GM21619 (cell line): ENCODE measurements around the gene CIITA.

Experiments used
- ATAC-seq: cut with Tn5 transposase; IDR thresholded peaks from one replicate; pipeline ENCODE4 v1.9.1; 2021; ENCODE audit not compliant: unreplicated experiment

CIITA gene

DNA sequence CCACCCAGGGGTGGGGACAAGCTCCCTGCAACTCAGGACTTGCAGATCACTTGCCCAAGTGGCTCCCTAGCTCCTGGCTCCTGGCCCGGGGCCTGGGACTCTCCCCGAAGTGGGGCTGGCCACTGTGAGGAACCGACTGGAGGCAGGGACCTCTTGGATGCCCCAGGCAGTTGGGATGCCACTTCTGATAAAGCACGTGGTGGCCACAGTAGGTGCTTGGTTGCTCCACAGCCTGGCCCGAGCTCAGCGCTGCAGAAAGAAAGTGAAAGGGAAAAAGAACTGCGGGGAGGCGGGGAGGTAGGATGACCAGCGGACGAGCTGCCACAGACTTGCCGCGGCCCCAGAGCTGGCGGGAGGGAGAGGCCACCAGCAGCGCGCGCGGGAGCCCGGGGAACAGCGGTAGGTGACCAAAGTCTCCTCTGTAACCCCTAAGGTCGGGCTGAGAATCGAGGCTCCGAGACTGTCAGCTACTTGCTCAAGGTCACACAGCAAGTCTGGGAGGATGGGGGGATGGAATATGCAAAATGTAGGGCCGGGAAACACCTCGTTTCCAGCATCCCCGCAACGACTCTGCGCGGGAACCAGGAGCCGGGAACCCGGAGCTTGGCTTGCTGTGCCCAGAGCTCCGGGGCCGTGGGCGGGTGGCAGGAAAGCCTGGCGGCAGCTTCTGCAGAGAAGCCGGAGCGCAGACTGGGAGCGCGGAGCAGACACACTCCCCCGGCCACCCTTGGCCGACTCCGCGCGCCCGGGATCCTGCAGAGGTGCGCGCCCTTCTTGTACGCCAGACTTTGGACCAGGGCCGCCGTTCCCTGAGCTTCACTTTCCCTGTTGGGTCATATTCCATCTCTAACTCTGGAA, 1.9 kb downstream of the CIITA start:
- peak; percentile 22 for ATAC-seq

DNA sequence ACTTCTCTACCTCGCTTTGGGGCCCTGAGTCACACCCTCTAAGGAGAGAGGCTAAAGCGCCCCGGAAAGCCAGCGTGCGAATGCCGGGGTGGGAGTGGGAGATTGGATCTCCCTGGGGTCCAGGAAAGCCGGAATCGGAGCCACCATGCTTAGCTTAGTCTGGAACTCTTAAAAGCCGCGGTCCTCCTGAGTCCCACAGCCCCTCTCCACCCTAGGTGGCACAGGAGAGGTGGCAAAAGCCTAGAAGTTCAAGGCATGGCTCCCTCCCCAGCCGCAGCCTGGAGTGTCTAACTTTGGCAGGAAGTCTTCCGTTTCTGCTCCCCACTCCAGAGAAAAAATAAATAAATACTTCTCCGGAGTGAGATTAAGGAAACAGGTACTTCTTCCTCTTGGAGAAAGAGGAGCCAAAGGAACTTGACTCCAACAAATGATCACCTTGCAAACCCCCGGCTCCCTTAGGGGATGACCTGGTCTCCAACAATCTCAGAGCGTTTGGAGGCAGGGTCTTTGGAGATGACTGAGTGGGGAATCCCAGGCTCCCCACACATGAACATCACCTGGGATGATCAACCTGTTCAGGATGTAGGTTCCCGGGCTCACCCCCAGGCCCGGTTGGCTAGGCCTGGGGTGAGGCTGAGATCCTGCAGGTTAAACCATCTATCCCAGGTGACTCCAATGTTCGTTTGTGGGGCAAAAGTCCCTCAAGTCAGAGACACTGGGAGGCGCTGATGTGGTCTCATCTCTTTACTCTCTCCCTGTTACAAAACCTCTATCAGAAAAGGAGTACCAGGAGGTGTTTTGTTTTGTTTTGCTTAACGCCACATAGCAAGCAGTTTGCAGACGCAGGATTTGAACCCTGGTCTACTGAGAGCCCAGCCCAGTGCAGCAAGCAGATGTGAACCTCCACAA, 2.9 kb downstream of the CIITA start:
- no peak for ATAC-seq

DNA sequence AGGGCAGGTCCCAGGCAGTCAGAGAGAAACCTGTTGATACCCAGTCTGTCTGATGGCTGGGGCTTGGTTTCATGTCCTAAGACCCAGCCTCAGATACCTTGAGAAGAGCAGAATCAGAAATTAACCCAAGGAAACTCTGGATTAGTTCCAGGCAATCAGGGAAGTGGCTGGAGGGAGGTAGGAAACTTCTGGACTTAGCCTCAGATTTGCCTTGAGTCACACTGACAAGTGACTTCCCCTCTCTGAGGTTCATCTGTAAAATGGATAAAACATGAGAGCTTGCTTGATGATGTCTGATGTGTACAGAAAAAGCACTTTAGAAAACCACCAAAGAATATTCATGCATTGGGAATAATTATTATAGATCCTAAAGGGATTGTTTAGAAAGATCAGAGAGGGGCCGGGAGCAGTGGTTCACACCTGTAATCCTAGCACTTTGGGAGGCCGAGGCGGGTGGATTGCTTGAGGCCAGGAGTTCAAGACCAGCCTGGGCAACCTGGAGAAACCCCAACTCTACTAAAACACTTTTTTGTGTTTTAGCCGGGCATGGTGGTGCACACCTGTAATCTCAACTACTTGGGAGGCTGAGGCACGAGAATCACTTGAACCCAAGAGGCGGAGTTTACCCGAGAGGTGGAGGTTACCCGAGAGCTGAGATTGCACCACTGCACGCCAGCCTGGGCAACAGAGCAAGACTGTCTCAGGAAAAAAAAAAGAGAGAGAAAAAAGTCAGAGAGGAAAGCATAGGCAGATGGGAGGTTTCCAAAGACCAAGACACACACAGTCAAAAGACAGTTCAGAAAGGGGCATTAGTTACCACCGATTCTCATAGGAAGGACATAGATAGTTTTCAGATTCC, 3.8 kb downstream of the CIITA start:
- no peak for ATAC-seq

DNA sequence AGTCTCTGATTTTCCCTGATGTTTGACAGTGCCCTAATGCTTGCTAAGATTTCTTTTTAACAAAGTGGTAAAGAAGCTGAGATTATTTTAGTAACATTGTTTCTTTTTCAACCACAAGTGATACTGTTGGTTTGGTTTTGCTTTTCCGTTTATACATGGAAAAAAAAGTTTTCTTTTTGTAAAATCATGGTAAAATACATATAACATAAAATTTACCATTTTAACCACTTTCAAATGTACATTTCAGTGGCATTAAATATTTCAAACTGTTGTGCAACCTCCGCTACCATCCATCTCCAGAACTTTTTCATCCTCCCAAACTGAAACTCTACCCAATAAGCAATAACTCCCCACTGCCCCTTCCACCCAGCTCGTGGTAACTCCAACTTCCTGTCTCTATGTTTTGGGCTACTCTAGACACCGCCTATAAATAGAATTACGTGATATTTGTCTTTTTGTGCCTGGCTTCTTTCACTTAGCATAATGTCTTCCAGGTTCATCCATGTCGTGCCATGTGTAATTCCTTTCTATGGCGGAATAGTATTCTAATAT, 4.6 kb downstream of the CIITA start:
- no peak for ATAC-seq

DNA sequence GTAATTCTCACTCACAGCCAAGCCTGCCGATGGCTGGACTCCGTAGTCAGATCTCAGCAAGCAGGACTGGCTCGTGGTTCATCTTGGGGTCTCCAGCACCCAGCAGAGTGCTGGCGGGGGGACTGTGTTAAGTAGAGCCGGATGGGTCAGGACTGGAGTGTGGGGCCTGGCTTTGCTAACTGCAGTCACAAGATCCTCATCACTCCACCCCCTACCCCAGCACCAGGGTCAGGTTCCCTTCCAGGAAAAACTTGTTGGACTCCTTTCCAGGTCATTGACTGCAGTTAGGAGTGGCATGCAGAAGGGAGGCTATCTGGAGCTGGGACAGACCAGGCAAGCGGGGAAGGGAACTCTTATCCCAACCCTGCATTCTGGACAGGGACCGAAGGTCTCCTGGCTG, 6.0 kb downstream of the CIITA start:
- no peak for ATAC-seq

DNA sequence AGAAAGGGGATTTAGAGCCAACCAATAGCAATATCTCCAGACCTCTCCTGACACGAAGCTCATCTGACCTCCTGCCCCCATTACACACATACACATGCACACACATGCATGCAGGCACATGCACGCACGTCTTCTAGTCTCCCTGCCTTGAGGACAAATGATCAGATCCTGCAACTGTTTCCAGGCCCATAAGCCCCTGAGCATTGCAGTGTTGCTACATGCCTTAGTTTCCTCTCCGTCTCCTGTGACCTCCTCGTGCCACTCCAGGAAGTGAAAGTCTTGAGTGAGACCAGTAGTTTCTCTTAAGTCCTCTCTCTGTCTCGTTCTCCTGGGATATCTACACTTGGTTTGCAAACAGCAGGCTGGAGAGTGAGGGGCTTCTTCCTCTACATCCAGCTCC, 8.2 kb downstream of the CIITA start:
- ATAC-seq: no peak

DNA sequence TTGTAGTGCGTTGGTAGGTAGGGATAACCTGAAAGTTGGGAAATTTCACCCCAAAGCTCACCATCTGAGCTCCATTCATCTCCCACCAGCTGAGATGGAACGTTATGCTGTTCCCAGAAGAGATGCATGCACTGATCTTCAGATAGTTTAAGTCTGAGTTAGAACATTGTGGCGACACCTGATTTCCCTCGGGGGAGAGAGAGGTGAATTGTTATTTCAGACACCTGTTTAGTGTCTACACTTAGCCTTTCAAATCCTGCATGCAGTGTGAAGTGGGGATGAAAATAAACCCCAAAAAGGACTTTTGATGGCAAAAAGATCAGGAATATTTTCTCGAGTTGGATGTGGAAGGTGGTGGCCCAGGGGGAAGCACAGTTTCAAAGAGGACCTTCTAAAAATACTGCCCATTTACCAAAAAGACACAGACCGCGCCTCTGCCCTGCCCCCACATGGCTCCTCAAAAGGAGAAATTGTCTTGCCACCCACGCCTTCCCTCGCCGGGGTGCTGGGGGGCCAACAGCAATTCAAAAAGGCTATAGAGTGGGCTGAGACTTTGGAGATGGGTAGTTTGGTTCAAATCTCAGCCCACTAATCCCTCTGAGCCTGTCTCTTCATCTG, 11.4 kb downstream of the CIITA start:
- no peak for ATAC-seq

DNA sequence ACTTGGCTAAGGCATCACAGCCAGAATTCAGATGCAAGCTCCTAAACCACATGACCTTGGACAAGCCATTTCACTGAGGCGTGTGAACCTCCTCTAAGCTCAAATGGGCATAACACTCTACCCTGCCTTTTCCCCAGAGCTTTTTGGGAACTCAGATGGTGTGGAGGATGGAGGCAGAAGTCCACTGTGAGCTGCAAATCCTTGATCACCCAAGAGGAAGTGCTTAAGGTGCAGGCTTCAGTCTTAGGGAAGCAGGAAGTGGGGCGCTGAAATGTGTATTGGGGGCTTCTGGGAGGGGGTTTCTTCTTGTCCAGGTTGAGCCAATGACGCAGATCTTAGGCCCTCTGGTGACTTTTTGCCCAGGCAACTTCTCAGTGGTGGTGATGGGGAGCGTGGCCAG, 12.9 kb downstream of the CIITA start:
- no peak for ATAC-seq

DNA sequence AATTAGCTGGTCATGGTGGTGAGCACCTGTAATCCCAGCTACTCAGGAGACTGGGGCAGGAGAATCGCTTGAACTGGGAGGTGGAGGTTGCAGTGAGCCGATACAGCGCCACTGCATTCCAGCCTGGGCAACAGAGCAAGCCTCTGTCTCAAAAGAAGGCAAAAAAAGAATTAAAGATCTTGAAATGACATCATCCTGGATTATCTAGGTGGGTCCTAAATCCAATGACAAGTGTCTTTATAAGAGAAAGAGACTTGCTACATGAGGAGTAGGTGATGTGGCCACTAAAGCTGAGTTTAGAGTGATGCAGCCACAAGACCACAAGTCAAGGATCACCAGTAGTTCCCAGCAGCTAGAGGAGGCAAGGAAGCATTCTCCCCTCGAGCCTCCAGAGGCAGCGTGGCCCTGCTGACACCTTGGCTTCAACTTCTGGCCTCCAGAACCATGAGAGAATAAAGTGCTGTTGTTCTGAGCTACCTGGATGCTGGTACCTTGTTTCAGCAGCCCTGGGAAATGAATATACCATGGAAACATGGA, 15.8 kb downstream of the CIITA start:
- no peak for ATAC-seq

DNA sequence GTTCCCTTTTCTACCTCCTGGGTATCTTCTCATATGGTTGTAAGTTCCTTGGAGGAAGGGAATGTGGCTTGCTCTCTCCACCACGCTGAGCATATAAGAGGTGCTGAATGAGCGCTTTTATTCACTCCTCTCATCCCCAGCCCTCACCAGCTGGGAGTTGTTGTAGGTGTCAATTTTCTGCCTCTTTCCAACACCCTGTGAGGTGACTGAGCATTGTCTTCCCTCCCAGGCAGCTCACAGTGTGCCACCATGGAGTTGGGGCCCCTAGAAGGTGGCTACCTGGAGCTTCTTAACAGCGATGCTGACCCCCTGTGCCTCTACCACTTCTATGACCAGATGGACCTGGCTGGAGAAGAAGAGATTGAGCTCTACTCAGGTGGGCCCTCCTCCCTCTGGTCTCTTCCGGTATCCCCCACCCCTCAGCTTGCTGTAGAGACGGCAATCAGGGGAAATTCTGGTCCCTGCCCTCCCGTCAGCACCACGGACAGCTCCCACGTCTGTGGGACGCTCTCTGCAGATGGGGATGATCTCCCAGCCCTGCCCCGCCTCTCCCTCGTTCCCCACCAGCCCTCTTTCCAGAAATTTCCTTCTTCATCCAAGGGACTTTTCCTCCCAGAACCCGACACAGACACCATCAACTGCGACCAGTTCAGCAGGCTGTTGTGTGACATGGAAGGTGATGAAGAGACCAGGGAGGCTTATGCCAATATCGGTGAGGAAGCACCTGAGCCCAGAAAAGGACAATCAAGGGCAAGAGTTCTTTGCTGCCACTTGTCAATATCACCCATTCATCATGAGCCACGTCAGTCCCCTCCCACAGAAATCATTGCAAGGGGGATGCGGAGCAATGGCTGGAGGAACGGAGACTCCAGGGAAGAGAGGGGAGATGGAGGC, 18.3 kb downstream of the CIITA start:
- no peak for ATAC-seq

DNA sequence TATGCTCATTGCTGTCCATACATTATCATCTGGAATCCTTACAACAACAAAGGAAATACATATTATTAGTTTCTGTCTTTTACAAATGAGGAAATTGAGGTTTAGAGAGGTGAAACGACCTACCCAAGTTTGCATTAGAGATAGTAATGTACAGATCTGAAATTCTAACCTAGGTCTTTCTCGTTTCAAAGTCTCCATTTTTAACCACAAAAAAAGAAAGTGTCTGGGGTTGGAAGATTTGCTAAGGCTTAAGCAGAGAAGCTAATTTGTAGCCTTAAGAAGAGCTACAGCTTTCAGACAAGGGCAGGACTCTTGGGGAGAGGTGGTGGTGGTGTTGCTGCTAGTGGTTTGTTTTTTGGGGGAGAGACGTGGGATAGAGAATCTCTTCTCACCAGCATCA, 19.2 kb downstream of the CIITA start:
- no peak for ATAC-seq

DNA sequence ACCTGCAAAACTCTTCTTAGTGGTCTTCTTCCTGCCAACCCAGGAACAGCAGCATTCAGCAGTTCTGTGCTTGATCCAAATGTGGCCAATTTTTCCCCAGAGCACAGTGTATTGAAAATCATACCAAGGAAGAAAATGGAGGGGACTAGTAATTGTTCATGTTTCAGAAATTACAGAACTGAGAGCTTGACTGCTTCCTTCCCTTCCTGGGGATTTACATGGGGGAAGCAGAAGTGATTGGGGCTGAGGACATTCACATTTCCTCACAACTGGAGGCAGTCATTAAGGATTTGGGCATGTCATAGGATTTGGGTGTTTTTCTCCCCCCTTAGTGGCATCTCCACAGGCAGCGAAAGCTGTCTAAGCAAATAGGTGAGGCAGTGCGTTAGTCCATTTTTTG, 19.7 kb downstream of the CIITA start:
- no peak for ATAC-seq

DNA sequence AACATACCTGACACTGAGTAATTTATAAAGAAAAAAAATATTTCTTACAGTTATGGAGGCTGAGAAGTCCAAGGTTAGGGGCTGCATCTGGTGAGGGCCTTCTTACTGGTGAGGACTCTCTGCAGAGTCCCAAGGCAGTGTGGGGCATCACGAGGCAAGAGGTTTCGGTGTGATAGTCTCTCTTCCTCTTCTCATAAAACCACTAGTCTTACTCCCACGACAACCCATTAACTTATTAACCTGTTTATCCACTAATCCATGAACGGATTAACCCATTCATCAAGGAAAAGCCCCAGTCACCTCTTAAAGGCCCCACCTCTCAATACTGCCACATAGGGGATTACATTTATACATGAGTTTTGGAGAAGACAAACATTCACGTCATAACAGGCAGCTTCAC, 20.1 kb downstream of the CIITA start:
- ATAC-seq: peak; percentile 66

DNA sequence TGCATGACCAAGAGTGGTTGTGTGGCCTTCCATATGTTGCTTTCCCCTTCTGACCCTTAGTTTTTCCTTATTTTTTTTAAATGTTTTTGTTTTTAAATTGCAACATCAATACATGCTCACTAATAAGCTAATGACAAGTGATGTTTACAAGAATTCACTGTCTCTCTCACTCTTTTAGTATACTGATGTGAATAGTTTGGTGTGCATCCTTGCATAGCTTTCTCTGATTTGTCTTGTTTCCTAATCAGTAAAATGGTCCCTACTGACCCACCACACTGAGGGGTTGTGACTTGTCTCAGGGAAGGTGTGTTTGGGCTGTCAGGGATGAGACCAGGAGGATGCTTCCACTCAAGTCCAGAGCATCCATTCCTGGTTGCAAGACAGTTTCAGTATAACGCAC, 26.0 kb downstream of the CIITA start:
- no peak for ATAC-seq

DNA sequence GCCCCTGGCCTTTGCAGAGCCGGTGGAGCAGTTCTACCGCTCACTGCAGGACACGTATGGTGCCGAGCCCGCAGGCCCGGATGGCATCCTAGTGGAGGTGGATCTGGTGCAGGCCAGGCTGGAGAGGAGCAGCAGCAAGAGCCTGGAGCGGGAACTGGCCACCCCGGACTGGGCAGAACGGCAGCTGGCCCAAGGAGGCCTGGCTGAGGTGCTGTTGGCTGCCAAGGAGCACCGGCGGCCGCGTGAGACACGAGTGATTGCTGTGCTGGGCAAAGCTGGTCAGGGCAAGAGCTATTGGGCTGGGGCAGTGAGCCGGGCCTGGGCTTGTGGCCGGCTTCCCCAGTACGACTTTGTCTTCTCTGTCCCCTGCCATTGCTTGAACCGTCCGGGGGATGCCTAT, 29.5 kb downstream of the CIITA start:
- ATAC-seq: no peak

DNA sequence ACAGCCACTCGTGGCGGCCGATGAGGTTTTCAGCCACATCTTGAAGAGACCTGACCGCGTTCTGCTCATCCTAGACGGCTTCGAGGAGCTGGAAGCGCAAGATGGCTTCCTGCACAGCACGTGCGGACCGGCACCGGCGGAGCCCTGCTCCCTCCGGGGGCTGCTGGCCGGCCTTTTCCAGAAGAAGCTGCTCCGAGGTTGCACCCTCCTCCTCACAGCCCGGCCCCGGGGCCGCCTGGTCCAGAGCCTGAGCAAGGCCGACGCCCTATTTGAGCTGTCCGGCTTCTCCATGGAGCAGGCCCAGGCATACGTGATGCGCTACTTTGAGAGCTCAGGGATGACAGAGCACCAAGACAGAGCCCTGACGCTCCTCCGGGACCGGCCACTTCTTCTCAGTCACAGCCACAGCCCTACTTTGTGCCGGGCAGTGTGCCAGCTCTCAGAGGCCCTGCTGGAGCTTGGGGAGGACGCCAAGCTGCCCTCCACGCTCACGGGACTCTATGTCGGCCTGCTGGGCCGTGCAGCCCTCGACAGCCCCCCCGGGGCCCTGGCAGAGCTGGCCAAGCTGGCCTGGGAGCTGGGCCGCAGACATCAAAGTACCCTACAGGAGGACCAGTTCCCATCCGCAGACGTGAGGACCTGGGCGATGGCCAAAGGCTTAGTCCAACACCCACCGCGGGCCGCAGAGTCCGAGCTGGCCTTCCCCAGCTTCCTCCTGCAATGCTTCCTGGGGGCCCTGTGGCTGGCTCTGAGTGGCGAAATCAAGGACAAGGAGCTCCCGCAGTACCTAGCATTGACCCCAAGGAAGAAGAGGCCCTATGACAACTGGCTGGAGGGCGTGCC, 30.1 kb downstream of the CIITA start:
- ATAC-seq: no peak

DNA sequence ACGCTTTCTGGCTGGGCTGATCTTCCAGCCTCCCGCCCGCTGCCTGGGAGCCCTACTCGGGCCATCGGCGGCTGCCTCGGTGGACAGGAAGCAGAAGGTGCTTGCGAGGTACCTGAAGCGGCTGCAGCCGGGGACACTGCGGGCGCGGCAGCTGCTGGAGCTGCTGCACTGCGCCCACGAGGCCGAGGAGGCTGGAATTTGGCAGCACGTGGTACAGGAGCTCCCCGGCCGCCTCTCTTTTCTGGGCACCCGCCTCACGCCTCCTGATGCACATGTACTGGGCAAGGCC, 30.7 kb downstream of the CIITA start:
- no peak for ATAC-seq

DNA sequence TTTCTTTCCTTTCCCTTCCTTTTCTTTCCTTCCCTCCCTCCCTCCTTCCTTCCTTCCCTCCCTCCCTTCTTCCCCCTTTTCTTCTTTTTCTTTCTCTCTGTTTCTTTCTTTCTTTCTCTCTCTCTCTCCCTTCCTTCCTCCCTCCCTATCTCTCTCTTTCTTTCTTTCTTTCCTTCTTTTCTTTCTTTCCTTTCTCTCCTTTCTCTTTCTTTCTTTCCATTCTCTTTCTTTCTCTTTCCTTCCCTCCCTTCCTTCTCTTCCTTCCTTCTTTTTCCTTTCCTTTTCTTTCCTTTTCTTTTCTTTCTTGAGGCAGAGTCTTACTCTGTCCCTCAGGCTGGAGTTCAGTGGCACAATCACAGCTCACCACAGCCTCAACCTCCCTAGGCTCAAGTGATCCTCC, 34.3 kb downstream of the CIITA start:
- ATAC-seq: no peak

DNA sequence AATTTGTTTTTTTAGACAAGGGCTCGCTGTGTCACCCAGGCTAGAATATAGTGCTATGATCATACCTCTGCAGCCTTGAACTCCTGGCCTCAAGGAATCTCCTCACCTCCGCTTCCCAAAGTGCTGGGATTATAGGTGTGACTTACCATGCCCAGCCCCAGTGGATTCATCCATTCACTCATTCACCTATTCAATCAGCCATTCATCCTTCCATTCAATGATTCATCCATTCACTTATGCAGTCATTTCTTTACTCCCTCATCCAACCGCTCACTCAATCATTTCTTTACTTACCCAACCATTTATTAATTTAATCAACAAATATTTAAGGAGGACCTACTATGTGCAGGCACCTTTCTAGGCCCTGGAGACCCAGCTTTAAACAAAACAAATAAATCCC, 39.5 kb downstream of the CIITA start:
- ATAC-seq: no peak
